Thoracic aorta (tissue), 2 donors: ENCODE data around the gene ENPP3. TPM values are rescaled to one million over a fixed set of nuclear protein-coding genes. Genes with fewer than 3 reads are reported as not detected.

Experiments used
- ATAC-seq: fragments of 150-250 bp; one replicate; pipeline ENCODE4 v1.8.0; 2017; ENCODE audit warnings: low read depth; ENCODE audit not compliant: insufficient number of reproducible peaks, low FRiP score
- DNase-seq: peaks from one replicate; pipeline ENCODE4 v3.0.0-alpha.2; 2020; ENCODE audit warnings: low spot score
- H3K27ac ChIP-seq, 2 donors: fragments of 200-600 bp; sonication (generic); 1 replicate in 1 of 2; 2 replicates in 1 of 2; pipeline ENCODE4 v1.5.1; 2016; ENCODE audit warnings: mild to moderate bottlenecking in 2 of 2, moderate library complexity in 2 of 2
- H3K27me3 ChIP-seq: fragments of 200-600 bp; sonication (generic); replicated peaks from 2 replicates; pipeline ENCODE4 v1.6.0; 2016; ENCODE audit warnings: mild to moderate bottlenecking; ENCODE audit not compliant: insufficient read depth
- H3K36me3 ChIP-seq: fragments of 200-600 bp; sonication (generic); one replicate; pipeline ENCODE4 v1.5.1; 2016
- H3K4me1 ChIP-seq, 2 donors: fragments of 200-600 bp; sonication (generic); 1 replicate in 1 of 2; 2 replicates in 1 of 2; pipeline versions ENCODE4 v1.5.1 to v1.6.0; 2016; ENCODE audit warnings: low read depth in 2 of 2, mild to moderate bottlenecking in 1 of 2; ENCODE audit not compliant: control insufficient read depth in 1 of 2
- H3K4me3 ChIP-seq: fragments of 200-600 bp; sonication (generic); 2 replicates; pipeline ENCODE4 v1.5.1; 2016; ENCODE audit warnings: mild to moderate bottlenecking
- H3K9me3 ChIP-seq: fragments of 200-600 bp; sonication (generic); 2 replicates; pipeline ENCODE4 v1.5.1; 2016
- CTCF ChIP-seq: fragments of 200-600 bp; sonication (generic); IDR thresholded peaks from one replicate; pipeline ENCODE4 v1.5.1; 2019; ENCODE audit warnings: antibody characterized with exemption
- total RNA-seq, 2 donors: library from RNA; depleted of rRNA; stranded (reverse); fragments of >200 nt; gene quantifications; one replicate each; pipeline versions ENCODE4 v1.1.0 to v1.2.3, GENCODE V29; 2016

The ENPP3 gene
- total RNA-seq, 2 donors from 2014 or later = 0.49 to 0.54 TPM

- H3K9me3 ChIP-seq = no peaks in the 10 kb centered on the region
- DNase-seq = no peak
- no peaks in the 10 kb centered on the region for H3K36me3 ChIP-seq
- H3K27ac ChIP-seq = peak overlapping the region; percentile 73 to 77
- H3K27me3 ChIP-seq = no peaks in the 10 kb centered on the region
- peaks cover 20 to 44% of the 10 kb centered on the region in 2 donors for H3K4me1 ChIP-seq
- TF ChIP-seq CTCF = no peak
- H3K4me3 ChIP-seq = no peak overlapping the region
- ATAC-seq = peak; percentile 47
Observed at GRCh38 chr6:131765804-131766135, 128.7 kb downstream of the ENPP3 start.

- peak overlapping the region; percentile 73 to 77 for H3K27ac ChIP-seq
- no peaks in the 10 kb centered on the region for H3K27me3 ChIP-seq
- H3K9me3 ChIP-seq = no peaks in the 10 kb centered on the region
- no peaks in the 10 kb centered on the region for H3K36me3 ChIP-seq
- ATAC-seq = no peak
- peaks cover 28 to 45% of the 10 kb centered on the region in 2 donors for H3K4me1 ChIP-seq
- no peak for TF ChIP-seq CTCF
- H3K4me3 ChIP-seq = no peak overlapping the region
- no peak for DNase-seq
Observed at GRCh38 chr6:131766631-131767030, 129.5 kb downstream of the ENPP3 start.

GRCh38 chr6:131768964-131769363 is 131.9 kb downstream of the ENPP3 start:
- Histone ChIP-seq H3K9me3 (no peaks in the 10 kb centered on the region), H3K4me1 (peaks cover 45 to 56% of the 10 kb centered on the region in 2 donors), H3K27ac (no peak overlapping the region), H3K36me3 (no peaks in the 10 kb centered on the region), H3K4me3 (no peak overlapping the region), H3K27me3 (no peaks in the 10 kb centered on the region)
- DNase-seq (no peak), ATAC-seq (no peak)
- no peak for TF ChIP-seq CTCF

- no peaks in the 10 kb centered on the region for H3K9me3 ChIP-seq
- H3K27ac ChIP-seq = no peak overlapping the region
- no peaks in the 10 kb centered on the region for H3K36me3 ChIP-seq
- H3K27me3 ChIP-seq = no peaks in the 10 kb centered on the region
- H3K4me3 ChIP-seq = no peak overlapping the region
- DNase-seq (no peak), ATAC-seq (no peak)
- TF ChIP-seq CTCF = no peak
- peaks cover 51 to 62% of the 10 kb centered on the region in 2 donors for H3K4me1 ChIP-seq
Observed at GRCh38 chr6:131769385-131770141, 132.5 kb downstream of the ENPP3 start.

- Histone ChIP-seq H3K9me3 (no peaks in the 10 kb centered on the region), H3K27me3 (no peaks in the 10 kb centered on the region), H3K4me3 (no peak overlapping the region), H3K36me3 (no peaks in the 10 kb centered on the region), H3K4me1 (peaks cover 47 to 63% of the 10 kb centered on the region in 2 donors), H3K27ac (peak overlapping the region; percentile 60 to 67)
- ATAC-seq (no peak), DNase-seq (no peak)
- TF ChIP-seq CTCF = no peak
Observed at GRCh38 chr6:131770776-131771175, 133.7 kb downstream of the ENPP3 start.
